Endometrial microvascular endothelial cells (primary cell): ENCODE measurements around the gene KIF12. TPM values are rescaled to one million over a fixed set of nuclear protein-coding genes. Genes with fewer than 3 reads are reported as not detected.

ENCODE experiments used
- in situ Hi-C: cut with HindIII; loops from 2 replicates; pipeline ENCODE4 v1.10.0; 2017; ENCODE audit warnings: low sequenced_read_pairs, low pct_unique_long_range_greater_than_20kb; ENCODE audit errors: inconsistent ontology term
- total RNA-seq: library from RNA; depleted of rRNA; stranded (reverse); fragments of >200 nt; gene quantifications from one replicate; pipeline ENCODE4 v1.2.3, GENCODE V29; 2015; ENCODE audit errors: inconsistent ontology term

Gene KIF12
- total RNA-seq, 1 donor from 2014 or later: not detected

DNA sequence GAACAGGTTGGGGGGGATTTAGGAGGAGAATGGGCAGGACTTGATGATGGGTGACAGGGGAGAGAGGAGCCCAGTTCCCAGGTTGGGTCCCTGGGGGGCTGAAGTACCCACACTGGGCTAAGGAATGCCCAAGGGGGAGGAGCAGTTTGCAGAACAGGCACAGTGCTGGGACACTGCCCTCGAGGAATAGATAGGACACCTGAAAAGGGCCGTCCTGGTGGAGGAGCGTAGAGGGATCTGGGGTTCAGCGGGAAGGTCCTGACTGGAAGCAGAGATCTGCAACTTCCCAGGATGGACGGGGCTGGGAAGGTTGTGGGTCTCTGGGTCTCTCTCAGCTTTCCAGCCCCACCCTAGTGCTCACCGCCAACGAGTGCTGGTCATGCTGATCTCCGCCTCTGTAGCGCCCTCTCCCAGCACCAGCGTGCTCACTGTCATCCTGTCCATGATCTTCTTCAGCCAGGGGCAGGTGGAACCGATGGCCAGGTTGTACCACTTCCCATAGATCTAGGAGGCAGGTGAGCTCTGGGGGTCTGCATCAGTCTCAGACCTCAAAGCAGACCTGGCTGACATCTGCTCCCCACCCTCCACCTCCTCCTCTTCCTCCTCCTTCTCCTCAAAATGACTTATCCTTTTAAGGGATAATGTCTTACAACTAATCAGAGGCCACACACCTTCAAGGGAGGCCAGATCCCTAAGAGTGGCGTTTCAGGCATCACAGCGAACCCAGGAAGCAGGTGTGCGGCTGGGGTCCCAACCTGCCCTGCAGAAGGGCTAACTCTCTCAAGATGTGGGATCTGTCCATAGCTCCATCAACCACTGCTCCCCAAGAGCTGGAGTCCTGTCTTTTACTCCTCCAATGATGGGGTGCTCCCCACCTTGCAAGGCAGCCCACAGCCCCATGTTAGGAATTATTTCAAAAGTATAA lies 22.6 kb downstream of the KIF12 start:
- in situ Hi-C loops: no loop called here

- in situ Hi-C loops: no loop called here
Observed at GRCh38 chr9:114075602-114076001, 23.5 kb downstream of the KIF12 start.

GRCh38 chr9:114072184-114073140 lies 26.6 kb downstream of the KIF12 start:
- in situ Hi-C loops: no loop called here

- in situ Hi-C loops: no loop called here
Observed at GRCh38 chr9:114071197-114071795, 27.8 kb downstream of the KIF12 start.

DNA sequence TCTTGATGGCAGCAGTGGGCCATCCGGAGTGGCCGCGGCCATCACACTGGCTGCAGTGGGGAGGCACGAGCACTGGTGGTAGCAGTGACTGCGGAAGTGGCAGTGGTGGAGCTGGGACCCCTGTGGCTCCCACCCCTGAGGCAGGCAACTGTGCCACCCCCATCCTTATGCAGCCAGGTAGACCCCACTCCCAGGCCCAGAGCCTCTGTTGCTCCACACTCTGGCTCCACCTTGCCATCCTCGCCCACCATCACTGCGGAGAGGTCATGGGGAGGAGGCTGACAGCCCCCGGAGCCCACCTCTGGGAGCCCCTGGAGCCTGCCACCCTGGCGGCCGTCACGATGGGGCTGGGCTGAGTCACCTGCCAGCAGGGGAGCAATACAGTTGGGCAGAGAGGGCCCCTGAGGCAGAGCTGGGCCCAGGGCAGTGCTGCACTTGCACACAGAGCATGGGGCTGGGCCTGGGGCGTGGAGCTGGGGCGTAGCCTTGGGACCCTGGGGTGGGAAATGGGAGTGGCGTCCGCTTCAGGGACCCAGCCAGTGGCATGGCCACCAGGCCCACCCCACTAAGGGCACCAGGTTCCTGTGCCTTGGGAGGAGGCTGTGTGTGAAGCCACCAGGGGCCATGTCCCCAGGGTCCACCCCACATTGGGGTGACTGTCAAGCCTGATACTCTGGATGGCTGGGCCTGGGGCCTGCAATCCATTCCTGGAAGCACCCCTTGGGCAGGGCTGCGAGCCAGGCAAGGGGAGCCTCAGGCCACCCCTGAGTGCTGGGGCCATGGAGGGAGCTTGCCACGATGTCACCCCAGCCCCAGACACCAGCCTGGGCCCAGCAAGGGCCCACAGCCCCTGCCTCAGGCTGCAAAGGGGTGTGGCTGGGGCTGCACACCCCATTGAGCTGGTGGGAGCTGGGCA lies 28.6 kb downstream of the KIF12 start:
- in situ Hi-C loops: no loop called here

GRCh38 chr9:114069476-114070187 lies 29.5 kb downstream of the KIF12 start:
- in situ Hi-C loops: no loop called here

DNA sequence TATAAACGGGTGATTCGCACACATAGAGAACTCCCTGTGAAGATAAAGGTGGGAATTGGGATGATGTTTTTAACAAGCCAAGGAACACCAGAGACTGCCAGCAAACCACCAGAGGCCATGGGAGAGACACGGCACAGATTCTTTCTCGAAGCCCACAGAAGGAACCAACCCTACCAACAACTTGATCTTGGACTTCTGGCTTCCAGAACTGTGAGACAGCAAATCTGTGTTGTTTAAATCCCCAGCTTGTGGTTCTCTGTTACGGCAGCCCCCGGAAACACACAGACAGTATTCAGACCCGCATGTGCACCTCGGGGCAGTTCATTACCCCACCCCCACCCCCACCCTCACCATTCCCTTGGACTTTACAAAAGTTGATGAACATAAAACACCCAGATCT lies 33.8 kb downstream of the KIF12 start:
- in situ Hi-C loops: no loop called here

DNA sequence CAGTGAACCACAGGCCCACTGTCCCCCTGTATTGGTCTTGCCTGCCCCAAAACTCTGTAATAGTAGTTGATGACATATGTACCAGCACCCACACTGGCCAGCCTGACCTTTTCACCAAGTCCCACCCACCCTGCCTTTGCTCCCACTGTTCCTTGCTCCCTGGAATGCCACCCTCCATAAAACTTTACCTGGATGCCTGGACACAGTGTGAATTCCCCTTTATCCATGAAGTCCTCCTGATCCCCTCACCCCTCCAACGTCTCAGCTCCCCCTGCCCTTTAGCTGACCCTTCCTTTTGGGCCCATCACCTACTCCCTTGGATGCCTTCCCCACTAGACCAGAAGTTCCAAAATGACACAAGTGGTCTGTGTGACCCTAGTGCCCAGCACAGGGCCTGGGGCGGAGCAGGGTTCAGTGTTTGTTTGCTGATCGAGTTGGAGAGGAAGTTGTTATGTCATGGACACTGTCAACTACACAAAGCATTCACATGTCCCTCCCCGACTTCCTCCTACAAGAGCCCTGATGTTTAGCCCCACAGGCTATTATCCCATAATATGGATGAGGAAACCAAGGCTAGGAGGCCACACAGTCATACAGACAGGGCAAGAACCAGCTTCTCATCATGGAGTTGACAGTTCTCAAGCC lies 37.1 kb downstream of the KIF12 start:
- in situ Hi-C loops: no loop called here

DNA sequence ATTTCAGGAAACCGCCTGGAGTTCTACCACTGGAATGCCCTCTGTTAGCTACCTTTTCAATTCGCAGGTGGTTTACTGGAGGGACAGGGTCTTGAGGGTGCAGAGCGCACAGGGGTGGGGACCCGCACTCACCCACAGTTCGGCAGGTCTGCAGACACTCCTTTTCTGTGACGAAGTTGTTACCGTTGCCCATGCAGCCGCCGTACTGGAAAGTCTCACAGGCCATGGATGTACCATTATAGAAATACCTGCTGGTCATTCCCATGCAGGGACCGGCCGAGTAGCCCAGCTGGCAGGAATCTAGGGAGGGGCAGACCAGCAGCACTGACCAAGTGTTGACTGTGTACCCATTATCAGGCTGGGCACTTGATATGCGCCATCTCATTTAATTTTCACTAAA lies 37.8 kb downstream of the KIF12 start:
- in situ Hi-C loops: no loop called here

GRCh38 chr9:114060711-114061110 lies 38.4 kb downstream of the KIF12 start:
- in situ Hi-C loops: no loop called here

- in situ Hi-C loops: no loop called here
Observed at GRCh38 chr9:114060070-114060469, 39.0 kb downstream of the KIF12 start.

GRCh38 chr9:114059047-114059803 lies 39.9 kb downstream of the KIF12 start:
- in situ Hi-C loops: no loop called here

DNA sequence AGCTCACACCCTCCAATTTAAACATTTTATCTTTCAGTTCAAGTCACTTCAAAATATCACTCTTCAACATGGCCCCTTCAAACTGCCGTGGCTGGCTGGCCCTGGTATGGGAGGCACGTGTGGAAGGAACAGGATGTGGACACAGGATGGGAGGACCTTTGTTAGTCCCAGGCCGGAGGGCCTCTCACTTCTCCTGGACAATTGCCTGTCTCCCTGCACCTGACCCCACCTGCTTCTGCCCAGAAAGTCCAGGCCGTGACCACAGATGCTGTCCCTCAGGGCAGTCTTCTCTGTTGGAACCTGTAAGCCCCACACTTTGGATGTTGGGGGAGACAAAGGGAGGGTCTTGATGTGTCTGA lies 40.4 kb downstream of the KIF12 start:
- in situ Hi-C loops: no loop called here

DNA sequence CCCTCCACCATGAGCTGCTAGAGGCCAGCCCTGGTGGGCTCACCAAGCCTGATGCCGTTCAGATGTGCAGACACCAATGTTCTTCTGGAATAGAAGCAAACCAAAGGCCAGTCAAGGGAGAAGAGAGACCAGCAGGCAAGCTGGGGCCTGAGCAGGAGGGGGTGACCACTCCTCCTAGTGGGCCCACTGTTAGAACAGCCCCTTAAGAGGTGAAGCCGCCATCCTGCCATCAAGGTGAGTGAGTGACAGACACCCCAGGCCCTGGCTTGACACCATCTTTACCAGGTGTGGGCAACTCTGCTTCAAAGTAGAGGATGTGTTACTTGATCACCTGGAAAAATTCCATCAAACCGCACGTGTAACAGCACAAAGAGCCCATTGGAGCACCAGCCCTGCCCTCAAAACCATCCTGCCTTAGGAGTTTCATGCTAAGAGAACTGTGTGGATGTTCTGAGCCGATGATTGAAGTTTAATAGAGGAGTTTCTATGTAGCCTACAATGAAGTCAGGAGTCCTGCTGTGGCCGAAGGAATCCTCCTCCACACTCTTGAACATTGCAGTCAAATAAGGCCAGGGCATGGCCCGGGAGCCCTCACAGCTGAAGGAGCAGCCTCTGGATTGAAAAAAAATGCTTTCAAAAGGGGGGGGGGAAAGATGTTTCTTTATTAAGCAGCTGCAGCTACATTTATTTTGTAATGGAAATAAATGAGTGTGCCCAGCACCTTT lies 41.8 kb downstream of the KIF12 start:
- in situ Hi-C loops: no loop called here

DNA sequence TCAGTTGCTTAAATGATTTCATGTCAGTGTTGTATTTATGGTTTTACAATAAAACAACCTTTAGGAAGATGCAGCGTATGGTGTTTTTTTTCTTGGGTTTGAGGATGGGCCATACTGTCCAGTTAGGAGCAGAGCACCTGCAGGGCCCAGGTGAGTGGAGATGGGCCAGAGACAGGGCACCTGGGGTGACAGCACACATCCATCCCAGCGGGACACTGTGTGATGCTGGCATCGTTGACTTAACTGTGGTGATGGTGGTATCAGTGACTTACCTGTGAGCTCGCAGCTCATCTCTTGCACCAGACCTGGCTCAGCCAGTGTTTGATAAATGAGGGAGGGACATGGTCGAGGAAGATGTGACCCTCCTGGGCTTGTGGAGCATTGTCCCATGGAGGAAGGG lies 42.6 kb downstream of the KIF12 start:
- in situ Hi-C loops: no loop called here

DNA sequence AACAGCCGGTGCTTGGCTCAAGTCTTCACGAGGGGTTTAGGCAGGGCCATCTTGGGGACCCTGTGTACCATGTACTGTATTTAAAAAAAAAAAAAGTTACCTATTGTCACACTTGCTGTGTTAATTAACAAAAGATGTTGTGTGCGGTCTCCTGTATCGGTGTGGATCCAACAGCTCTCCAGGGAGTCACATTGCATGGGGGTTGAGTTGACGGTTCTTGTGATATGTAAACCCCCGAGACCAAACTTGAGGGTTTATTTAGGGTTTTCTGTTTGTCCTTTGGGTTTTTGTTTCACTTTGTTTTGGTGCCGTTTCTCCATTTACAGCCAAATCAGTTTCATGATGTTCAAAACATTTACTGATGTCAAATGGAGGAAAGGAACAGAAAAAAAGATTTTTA lies 43.2 kb downstream of the KIF12 start:
- in situ Hi-C loops: no loop called here
